Neural cell (in vitro differentiated cells): ENCODE results near the gene PDE6A. TPM values are rescaled to one million over a fixed set of nuclear protein-coding genes. Genes with fewer than 3 reads are reported as not detected.

Source experiments
- H2AFZ ChIP-seq: fragments of 200-600, 300-800 bp; sonication (generic), shearing (Covaris generic); 2 replicates; pipeline ENCODE4 v1.6.0; 2014; ENCODE audit warnings: low read depth, mild to moderate bottlenecking, antibody characterized with exemption, low read length, moderate library complexity
- H3F3A ChIP-seq: fragments of 200-600 bp; shearing (Covaris generic); 2 replicates; pipeline ENCODE4 v1.6.1; 2016; ENCODE audit warnings: mild to moderate bottlenecking, moderate library complexity, mixed read lengths, antibody characterized with exemption, low read length; ENCODE audit not compliant: insufficient read depth, poor library complexity, severe bottlenecking
- H3K27ac ChIP-seq: fragments of 200-600, 300-800 bp; sonication (generic), shearing (Covaris generic); 2 replicates; pipeline ENCODE4 v1.5.1; 2014; ENCODE audit warnings: mild to moderate bottlenecking, low read length, moderate library complexity
- H3K27me3 ChIP-seq: fragments of 300-800, 200-600 bp; sonication (generic), shearing (Covaris generic); 2 replicates; pipeline ENCODE4 v1.6.0; 2014; ENCODE audit warnings: mild to moderate bottlenecking, low read depth, low read length, moderate library complexity; ENCODE audit not compliant: insufficient read depth
- H3K36me3 ChIP-seq: fragments of 300-800, 200-600 bp; sonication (generic), shearing (Covaris generic); 2 replicates; pipeline ENCODE4 v1.5.1; 2014; ENCODE audit warnings: mild to moderate bottlenecking, antibody characterized with exemption, low read length, moderate library complexity; ENCODE audit not compliant: insufficient read depth
- H3K4me2 ChIP-seq: fragments of 300-800, 200-600 bp; sonication (generic), shearing (Covaris generic); 2 replicates; pipeline ENCODE4 v1.6.0; 2014; ENCODE audit warnings: mild to moderate bottlenecking, low read length
- H3K4me3 ChIP-seq: fragments of 300-800, 200-600 bp; sonication (generic), shearing (Covaris generic); 2 replicates; pipeline ENCODE4 v1.5.1; 2014; ENCODE audit warnings: mild to moderate bottlenecking, low read length, moderate library complexity
- H3K79me2 ChIP-seq: fragments of 200-600 bp; shearing (Covaris generic); replicated peaks from 2 replicates; pipeline ENCODE4 v1.6.0; 2014; ENCODE audit warnings: mild to moderate bottlenecking, low read length, moderate library complexity; ENCODE audit not compliant: insufficient read depth
- H3K9ac ChIP-seq: fragments of 300-800, 200-600 bp; sonication (generic), shearing (Covaris generic); 2 replicates; pipeline ENCODE4 v1.6.1; 2016; ENCODE audit warnings: mild to moderate bottlenecking, low read length, mixed read lengths
- H3K9me2 ChIP-seq: fragments of 200-600 bp; shearing (Covaris generic); 2 replicates; pipeline ENCODE4 v1.6.1; 2016; ENCODE audit warnings: mild to moderate bottlenecking, low read length, mixed read lengths; ENCODE audit not compliant: insufficient read depth
- H3K9me3 ChIP-seq: fragments of 200-600, 300-800 bp; sonication (generic), shearing (Covaris generic); 2 replicates; pipeline ENCODE4 v1.6.1; 2016; ENCODE audit warnings: mild to moderate bottlenecking, mixed run types, low read length, moderate library complexity, mixed read lengths
- H4K20me1 ChIP-seq: fragments of 200-600 bp; shearing (Covaris generic); 2 replicates; pipeline ENCODE4 v1.6.1; 2016; ENCODE audit warnings: mild to moderate bottlenecking, mixed run types; ENCODE audit not compliant: insufficient read depth
- CTCF ChIP-seq: fragments of 450-650 bp; IDR thresholded peaks from 2 replicates; pipeline ENCODE4 v1.5.1; 2014; ENCODE audit warnings: antibody characterized with exemption, mild to moderate bottlenecking, moderate library complexity; ENCODE audit not compliant: poor library complexity, severe bottlenecking
- EP300 ChIP-seq: fragments of 450-650 bp; conservative IDR thresholded peaks from 2 replicates; pipeline ENCODE4 v1.6.1; 2014; ENCODE audit warnings: antibody characterized with exemption, mild to moderate bottlenecking, moderate library complexity; ENCODE audit not compliant: poor library complexity, severe bottlenecking
- EZH2 ChIP-seq: fragments of 200-600, 300-800 bp; shearing (Covaris generic), sonication (generic); IDR thresholded peaks from 2 replicates; pipeline ENCODE4 v1.6.1; 2014; ENCODE audit warnings: antibody characterized with exemption, low read length, borderline replicate concordance, mild to moderate bottlenecking; ENCODE audit not compliant: insufficient read depth, poor library complexity, severe bottlenecking
- MXI1 ChIP-seq: fragments of 450-650 bp; conservative IDR thresholded peaks from 2 replicates; pipeline ENCODE4 v1.6.1; 2014; ENCODE audit warnings: antibody characterized with exemption, mild to moderate bottlenecking; ENCODE audit not compliant: poor library complexity, severe bottlenecking
- POLR2AphosphoS5 ChIP-seq: IDR thresholded peaks from 2 replicates; pipeline ENCODE4 v1.6.1; 2012
- RAD21 ChIP-seq: fragments of 450-650 bp; conservative IDR thresholded peaks from 2 replicates; pipeline ENCODE4 v1.6.1; 2014; ENCODE audit warnings: antibody characterized with exemption, mild to moderate bottlenecking, moderate library complexity
- REST ChIP-seq: IDR thresholded peaks from 2 replicates; pipeline ENCODE4 v1.6.1; 2012; ENCODE audit warnings: borderline replicate concordance
- SMC3 ChIP-seq: fragments of 450-650 bp; conservative IDR thresholded peaks from 2 replicates; pipeline ENCODE4 v1.6.1; 2014; ENCODE audit warnings: antibody characterized with exemption, mild to moderate bottlenecking, moderate library complexity; ENCODE audit not compliant: poor library complexity
- TAF1 ChIP-seq: IDR thresholded peaks from 2 replicates; pipeline ENCODE4 v1.6.1; 2012; ENCODE audit warnings: low read depth
- polyA plus RNA-seq: library from polyadenylated mRNA; depleted of rRNA; stranded (reverse); fragments of >200 nt; gene quantifications from 2 replicates; pipeline ENCODE4 v1.2.3, GENCODE V29; 2014

Gene PDE6A
- polyA plus RNA-seq, 1 donor from 2014 or later: not detected

GRCh38 chr5:149830579-149830978 is 114.0 kb downstream of the PDE6A start:
- no peaks in the 10 kb centered on the region for H3K9me3 ChIP-seq
- no peaks in the 10 kb centered on the region for H3K9me2 ChIP-seq
- TF ChIP-seq CTCF (no peak), EP300 (no peak), MXI1 (no peak), TAF1 (no peak), EZH2 (no peak), SMC3 (no peak), REST (no peak), RAD21 (no peak), POLR2AphosphoS5 (no peak)
- H4K20me1 ChIP-seq: no peaks in the 10 kb centered on the region
- no peaks in the 10 kb centered on the region for H3K79me2 ChIP-seq
- no peak overlapping the region for H3K4me2 ChIP-seq
- H3K27ac ChIP-seq: no peak overlapping the region
- no peak overlapping the region for H2AFZ ChIP-seq
- H3K9ac ChIP-seq: no peak overlapping the region
- H3K36me3 ChIP-seq: no peaks in the 10 kb centered on the region
- H3K27me3 ChIP-seq: no peaks in the 10 kb centered on the region
- H3F3A ChIP-seq: no peaks in the 10 kb centered on the region
- H3K4me3 ChIP-seq: no peak overlapping the region

- H3K36me3 ChIP-seq: no peaks in the 10 kb centered on the region
- no peak for TF ChIP-seq TAF1
- TF ChIP-seq SMC3: no peak
- TF ChIP-seq EZH2: no peak
- no peak for TF ChIP-seq REST
- no peak for TF ChIP-seq CTCF
- no peak for TF ChIP-seq EP300
- no peak for TF ChIP-seq POLR2AphosphoS5
- no peak for TF ChIP-seq MXI1
- no peak for TF ChIP-seq RAD21
- no peak overlapping the region for H3K9ac ChIP-seq
- no peaks in the 10 kb centered on the region for H3K27me3 ChIP-seq
- no peak overlapping the region for H2AFZ ChIP-seq
- H3K9me3 ChIP-seq: no peaks in the 10 kb centered on the region
- H3K4me3 ChIP-seq: no peak overlapping the region
- H3K9me2 ChIP-seq: no peaks in the 10 kb centered on the region
- no peak overlapping the region for H3K4me2 ChIP-seq
- no peak overlapping the region for H3K27ac ChIP-seq
- H3F3A ChIP-seq: no peaks in the 10 kb centered on the region
- H3K79me2 ChIP-seq: no peaks in the 10 kb centered on the region
- H4K20me1 ChIP-seq: no peaks in the 10 kb centered on the region
These were observed 114.6 kb downstream of the PDE6A start for GRCh38 chr5:149829954-149830353.
